Stomach smooth muscle (tissue), 2 donors: Measurements from ENCODE around the gene SLC35B1.

Experiments
- H3K27ac ChIP-seq: one replicate; pipeline ENCODE4 v1.7.0; 2013; ENCODE audit warnings: mild to moderate bottlenecking, low read length, inconsistent platforms
- H3K27me3 ChIP-seq, 2 donors: one replicate each; pipeline ENCODE4 v1.7.0; 2013; ENCODE audit warnings: low read length in 2 of 2; ENCODE audit not compliant: insufficient read depth in 2 of 2, control insufficient read depth in 1 of 2
- H3K36me3 ChIP-seq, 2 donors: one replicate each; pipeline ENCODE4 v1.7.0; 2013; ENCODE audit warnings: low read length in 2 of 2; ENCODE audit not compliant: control insufficient read depth in 2 of 2, insufficient read depth in 2 of 2
- H3K4me1 ChIP-seq: one replicate; pipeline ENCODE4 v1.7.0; 2013; ENCODE audit warnings: low read length; ENCODE audit not compliant: control insufficient read depth, insufficient read depth
- H3K4me3 ChIP-seq, 2 donors: one replicate each; pipeline ENCODE4 v1.7.0; 2013; ENCODE audit warnings: low read length in 2 of 2
- H3K9ac ChIP-seq, 2 donors: one replicate each; pipeline ENCODE4 v1.7.0; 2013; ENCODE audit warnings: low read length in 2 of 2, mild to moderate bottlenecking in 1 of 2
- H3K9me3 ChIP-seq, 2 donors: one replicate each; pipeline ENCODE4 v1.7.0; 2013; ENCODE audit warnings: low read length in 2 of 2; ENCODE audit not compliant: control insufficient read depth in 2 of 2
- donor health status: healthy.
- donor health status: Pancreatic carcinoma.

The SLC35B1 gene

DNA sequence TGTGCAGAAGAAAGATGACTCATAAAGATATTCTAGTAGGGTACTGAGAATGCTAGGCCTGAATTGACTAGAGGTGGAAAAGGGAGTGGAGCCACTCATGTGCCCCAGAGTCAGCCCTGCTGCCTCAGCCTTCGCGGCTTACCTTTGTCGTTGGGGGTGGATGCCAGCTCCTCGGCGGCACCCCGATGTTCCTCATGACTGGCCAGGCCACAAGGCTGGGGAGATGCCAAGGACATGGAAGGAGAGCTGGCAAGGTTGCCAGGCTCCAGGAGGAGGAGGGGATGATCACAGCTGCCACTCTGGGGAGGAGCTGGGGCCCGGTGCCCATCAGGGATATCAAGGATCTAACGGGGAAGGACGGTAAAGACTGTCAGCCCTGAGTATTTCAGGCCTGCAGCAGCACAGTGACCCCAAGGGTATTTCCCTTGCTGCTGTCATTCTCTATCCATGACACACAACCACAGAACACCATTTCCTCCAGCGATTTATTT is 9.7 kb upstream of the SLC35B1 start:
- Histone ChIP-seq H3K36me3 (peaks cover 47 to 62% of the 10 kb centered on the region in 2 donors), H3K27ac (peak overlapping the region; percentile 24), H3K9me3 (no peaks in the 10 kb centered on the region), H3K27me3 (no peaks in the 10 kb centered on the region), H3K4me1 (peaks cover 18% of the 10 kb centered on the region), H3K4me3 (no peak overlapping the region), H3K9ac (no peak overlapping the region)

DNA sequence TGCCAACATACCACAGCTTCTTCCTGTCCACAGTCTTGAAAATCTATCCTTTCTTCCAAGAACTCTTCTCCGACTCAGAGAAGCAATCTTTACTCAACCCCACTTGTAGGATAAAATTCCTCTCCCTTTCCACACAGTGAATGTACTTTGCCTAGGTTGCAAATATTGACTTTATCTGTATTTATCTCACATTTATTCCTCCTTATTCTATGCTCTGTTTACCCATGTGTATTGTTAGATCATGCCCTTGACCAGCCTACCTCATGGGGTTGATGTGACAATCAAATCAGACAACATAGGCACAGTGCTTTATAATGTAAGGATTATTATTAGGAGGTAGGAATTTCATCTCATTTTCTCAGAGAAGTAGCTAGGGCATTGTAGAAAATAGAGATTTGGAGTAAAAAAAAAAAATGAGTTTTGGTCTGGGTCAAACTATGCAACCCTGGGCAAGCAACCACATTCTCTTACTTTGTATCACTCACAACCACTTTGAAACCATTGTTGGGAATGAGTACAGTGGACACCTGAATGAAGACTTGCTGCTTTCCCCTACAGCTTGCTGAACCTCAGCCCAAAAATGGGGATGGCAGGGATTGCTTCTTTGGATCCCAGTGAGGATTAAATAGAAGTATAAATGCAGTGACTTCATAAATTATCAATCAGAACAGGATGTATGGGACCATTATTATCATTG is 9.1 kb upstream of the SLC35B1 start:
- H3K27me3 ChIP-seq: no peaks in the 10 kb centered on the region
- H3K9ac ChIP-seq: no peak overlapping the region
- H3K4me1 ChIP-seq: peaks cover 12% of the 10 kb centered on the region
- H3K27ac ChIP-seq: peak overlapping the region; percentile 62
- peaks cover 46 to 61% of the 10 kb centered on the region in 2 donors for H3K36me3 ChIP-seq
- no peaks in the 10 kb centered on the region for H3K9me3 ChIP-seq
- no peak overlapping the region for H3K4me3 ChIP-seq

DNA sequence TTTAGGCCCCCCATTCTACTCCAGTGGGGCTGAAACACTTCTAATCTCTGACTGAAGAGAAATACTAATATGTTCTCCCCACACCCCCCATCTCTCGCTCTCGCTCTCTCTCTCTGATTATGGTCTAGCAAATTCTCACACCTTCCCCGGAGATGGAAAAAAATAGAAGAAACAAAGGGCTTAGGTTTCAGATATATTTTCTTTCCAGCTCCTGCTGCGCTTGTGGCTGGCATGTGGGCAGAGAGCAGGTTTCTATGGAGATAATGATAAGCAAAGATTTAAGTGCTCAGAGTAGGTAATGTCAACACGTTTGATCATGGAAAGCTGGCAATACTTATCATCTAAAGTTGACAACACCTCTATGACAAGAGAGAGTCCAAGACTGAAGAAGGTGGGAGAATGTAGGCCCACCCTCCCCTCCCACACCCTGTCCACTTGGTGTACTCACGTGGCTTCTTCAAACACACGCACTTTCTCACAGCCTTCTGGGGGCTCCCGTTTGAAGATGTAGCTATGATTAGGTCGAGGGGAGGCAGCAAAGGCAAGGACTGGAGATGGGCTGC is 8.0 kb upstream of the SLC35B1 start:
- Histone ChIP-seq H3K4me1 (peaks cover 8% of the 10 kb centered on the region), H3K27ac (peak overlapping the region; percentile 62), H3K4me3 (no peak overlapping the region), H3K27me3 (no peaks in the 10 kb centered on the region), H3K9me3 (no peaks in the 10 kb centered on the region), H3K9ac (no peak overlapping the region), H3K36me3 (peaks cover 49 to 66% of the 10 kb centered on the region in 2 donors)

DNA sequence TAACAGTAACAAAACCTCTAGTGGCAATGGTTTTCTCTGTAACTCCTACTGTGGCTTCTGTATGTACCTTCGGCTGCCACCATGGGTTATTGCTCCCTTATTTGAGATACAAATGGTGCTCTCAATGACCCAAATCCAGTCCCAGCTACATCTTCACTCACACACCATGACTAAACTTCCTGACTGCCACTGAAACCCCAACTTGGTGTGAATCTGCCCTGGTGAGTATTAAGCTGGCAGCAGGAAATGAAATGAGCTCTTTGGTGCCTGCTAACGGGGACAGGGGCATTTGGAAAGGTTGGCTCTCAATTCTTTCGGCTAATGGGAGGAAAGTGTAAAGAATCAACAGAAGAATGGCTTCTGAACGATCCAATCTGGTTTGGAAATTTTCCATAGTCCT is 7.5 kb upstream of the SLC35B1 start:
- peak overlapping the region in 1 of 2 donors; percentile 13 for H3K9ac ChIP-seq
- H3K27ac ChIP-seq: peak overlapping the region; percentile 46
- H3K27me3 ChIP-seq: no peaks in the 10 kb centered on the region
- H3K36me3 ChIP-seq: peaks cover 49 to 67% of the 10 kb centered on the region in 2 donors
- no peak overlapping the region for H3K4me3 ChIP-seq
- no peaks in the 10 kb centered on the region for H3K9me3 ChIP-seq
- H3K4me1 ChIP-seq: peaks cover 8% of the 10 kb centered on the region

DNA sequence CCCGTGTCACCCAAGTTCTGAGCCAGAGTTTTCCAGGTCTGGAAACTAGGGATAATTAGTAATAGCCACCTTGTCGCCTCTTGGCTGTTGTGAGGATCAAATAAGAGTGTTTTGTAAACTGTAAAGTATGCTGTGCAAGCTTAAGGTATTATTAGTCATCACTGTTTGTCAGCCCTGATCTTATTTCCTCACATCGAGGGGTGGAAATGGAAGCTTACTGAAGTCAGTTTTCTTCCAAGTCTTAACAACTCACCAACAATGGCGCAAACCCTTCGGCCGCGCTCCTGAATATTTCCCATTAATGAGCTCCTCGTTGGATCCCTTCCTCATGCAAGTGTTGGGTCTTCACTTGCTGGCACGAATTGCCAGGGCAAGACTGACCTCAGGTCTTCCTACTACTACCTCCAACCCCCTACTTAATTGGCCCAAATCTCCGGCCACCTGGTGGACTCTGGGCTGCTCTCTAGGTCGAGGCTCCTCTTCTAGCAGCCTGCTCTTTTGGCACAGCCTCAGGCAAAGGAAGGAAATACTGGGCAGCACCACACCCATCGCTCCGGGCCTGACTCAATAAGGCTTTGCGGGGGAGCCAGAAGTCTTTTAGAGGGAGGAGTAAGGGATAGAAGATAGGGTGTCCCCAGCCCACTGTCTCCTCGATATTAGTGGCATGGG is 885 bp upstream of the SLC35B1 start:
- Histone ChIP-seq H3K9me3 (no peaks in the 10 kb centered on the region), H3K4me1 (peaks cover 23% of the 10 kb centered on the region), H3K27ac (peak overlapping the region; percentile 95), H3K4me3 (peak overlapping the region; percentile 15 to 95), H3K36me3 (peaks cover 29 to 41% of the 10 kb centered on the region in 2 donors), H3K27me3 (no peaks in the 10 kb centered on the region), H3K9ac (peak overlapping the region in 1 of 2 donors; percentile 88)

DNA sequence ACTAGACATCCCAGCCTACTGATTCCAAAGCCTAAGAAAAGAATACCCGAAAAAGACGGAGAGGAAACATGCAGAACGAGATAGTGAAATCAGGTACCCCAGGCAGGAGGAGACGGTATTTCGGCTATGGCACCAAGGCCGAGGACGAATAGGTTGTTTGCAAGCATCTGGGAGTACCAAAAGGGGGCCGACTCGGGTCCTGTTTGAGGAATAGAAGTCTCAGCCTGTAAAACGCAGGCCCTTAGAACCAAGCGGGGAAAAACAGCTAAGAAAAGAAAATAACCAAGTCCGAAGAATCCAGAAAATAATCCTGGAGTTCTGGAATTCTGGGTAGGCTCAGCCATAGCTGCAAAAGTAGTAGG is 537 bp downstream of the SLC35B1 start:
- peak overlapping the region; percentile 88 to 97 for H3K9ac ChIP-seq
- H3K27me3 ChIP-seq: no peaks in the 10 kb centered on the region
- H3K27ac ChIP-seq: peak overlapping the region; percentile 95
- H3K36me3 ChIP-seq: peaks cover 39 to 43% of the 10 kb centered on the region in 2 donors
- peaks cover 23% of the 10 kb centered on the region for H3K4me1 ChIP-seq
- H3K4me3 ChIP-seq: peak overlapping the region; percentile 82 to 95
- H3K9me3 ChIP-seq: no peaks in the 10 kb centered on the region

DNA sequence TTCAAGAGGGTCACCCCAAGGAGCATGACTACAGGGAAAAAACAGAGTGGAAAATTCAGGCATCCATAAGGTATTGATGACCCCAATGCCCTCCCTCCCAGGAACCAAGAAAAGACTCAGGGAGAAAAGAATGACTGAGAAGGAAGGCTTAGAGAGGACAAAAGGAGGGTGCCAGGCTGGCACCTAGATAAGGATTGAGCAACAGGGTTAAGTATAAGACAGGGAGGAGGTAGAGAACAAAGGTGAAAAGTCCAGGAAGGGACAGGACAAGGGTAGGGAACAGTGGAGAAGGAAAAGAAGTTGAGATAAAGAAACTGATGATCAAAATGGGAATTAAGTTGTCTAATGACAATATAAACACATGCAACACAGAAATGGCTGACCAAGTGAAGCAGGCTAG is 2.5 kb downstream of the SLC35B1 start:
- H3K4me1 ChIP-seq: peaks cover 23% of the 10 kb centered on the region
- no peak overlapping the region for H3K27ac ChIP-seq
- no peaks in the 10 kb centered on the region for H3K9me3 ChIP-seq
- no peak overlapping the region for H3K9ac ChIP-seq
- no peak overlapping the region for H3K4me3 ChIP-seq
- H3K27me3 ChIP-seq: no peaks in the 10 kb centered on the region
- peaks cover 42% of the 10 kb centered on the region in 2 donors for H3K36me3 ChIP-seq

DNA sequence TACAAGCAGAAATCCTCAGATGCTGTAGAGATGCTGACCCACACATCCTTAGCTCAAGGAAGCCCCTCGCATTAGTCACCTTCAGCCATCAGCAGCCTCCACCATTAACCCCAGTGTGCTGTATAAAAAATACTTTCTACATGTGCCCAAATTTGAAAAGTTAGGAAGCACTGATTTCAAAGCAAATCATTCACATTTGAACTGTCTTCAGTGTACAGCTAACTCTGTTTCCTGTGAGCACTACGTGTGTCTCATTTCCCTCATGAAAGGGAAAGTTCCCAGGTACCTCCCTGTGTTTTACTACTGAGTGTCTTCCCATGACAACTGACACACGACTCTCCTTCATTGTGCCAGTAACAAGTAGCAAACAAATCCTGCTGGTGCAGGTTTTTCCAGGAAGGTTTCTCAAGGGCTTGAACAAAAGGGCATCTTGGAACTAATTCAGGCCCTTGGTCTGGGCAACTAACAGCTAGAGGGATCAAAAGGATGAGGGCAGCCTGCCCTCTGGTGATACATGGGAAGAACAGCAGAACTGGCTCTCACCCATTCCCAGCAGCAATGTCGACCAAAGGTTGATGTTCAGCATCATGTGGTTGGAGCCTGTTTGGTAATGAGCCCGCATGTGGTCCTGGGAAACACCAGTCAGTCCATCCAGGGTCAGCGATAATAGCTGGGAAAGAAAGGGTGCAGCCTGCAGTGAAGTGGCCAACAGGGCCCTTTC is 4.0 kb downstream of the SLC35B1 start:
- Histone ChIP-seq H3K9ac (no peak overlapping the region), H3K27me3 (no peaks in the 10 kb centered on the region), H3K4me1 (peaks cover 21% of the 10 kb centered on the region), H3K9me3 (no peaks in the 10 kb centered on the region), H3K36me3 (peaks cover 44% of the 10 kb centered on the region in 2 donors), H3K27ac (no peak overlapping the region), H3K4me3 (no peak overlapping the region)

DNA sequence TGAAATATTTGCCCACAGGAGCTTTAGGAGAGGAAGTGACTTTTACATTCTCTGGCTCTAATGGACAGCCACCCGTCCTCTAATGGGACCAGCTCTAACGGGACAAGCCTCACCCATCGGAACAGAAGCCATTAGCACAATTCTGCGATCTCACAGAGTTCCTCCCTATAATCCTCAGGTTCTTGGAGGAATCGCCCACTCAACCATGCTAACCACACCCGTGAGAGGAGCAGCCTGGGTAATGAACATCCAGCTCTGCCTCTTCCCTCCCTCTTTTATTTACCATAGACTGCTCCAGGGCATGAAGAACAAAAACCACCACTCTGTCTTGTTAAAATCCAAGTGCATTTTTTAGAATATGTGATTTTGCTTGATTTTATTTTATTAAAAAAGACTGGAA is 6.8 kb downstream of the SLC35B1 start:
- no peaks in the 10 kb centered on the region for H3K4me1 ChIP-seq
- H3K27me3 ChIP-seq: no peaks in the 10 kb centered on the region
- H3K9me3 ChIP-seq: no peaks in the 10 kb centered on the region
- no peak overlapping the region for H3K9ac ChIP-seq
- peaks cover 44% of the 10 kb centered on the region in 2 donors for H3K36me3 ChIP-seq
- no peak overlapping the region for H3K27ac ChIP-seq
- no peak overlapping the region for H3K4me3 ChIP-seq

DNA sequence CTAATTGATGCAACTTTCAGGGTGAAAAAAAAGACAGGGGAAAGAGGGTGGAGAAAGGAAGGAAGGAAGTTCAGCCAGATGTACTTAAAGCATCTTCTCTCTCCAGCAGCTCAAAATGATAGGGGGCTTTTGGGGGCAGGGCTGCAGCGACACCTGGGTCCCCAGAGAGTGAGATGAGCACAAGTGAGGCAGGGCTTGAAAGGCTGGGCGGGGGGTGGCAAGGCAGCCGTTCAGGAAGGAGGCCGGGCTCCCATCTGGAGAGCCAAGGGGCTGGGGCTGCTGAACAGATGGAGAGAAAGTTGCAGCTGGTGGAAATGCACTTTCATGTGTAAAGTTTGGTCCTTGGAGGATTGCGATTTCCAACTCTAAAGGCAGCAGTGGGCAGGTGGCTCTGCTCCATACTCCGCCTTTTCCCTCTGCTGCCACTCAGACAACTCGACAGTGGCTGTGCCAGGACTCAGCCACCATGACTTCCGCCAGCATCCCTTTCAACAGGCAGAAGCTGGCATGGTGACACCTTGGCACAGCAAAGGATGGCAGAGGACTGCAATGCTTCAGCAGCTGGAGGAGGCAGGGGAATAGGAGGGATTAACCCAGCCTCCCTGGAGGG is 7.7 kb downstream of the SLC35B1 start:
- H3K36me3 ChIP-seq: peaks cover 36% of the 10 kb centered on the region in 2 donors
- H3K27ac ChIP-seq: no peak overlapping the region
- H3K9ac ChIP-seq: no peak overlapping the region
- no peaks in the 10 kb centered on the region for H3K27me3 ChIP-seq
- H3K9me3 ChIP-seq: no peaks in the 10 kb centered on the region
- peaks cover 2% of the 10 kb centered on the region for H3K4me1 ChIP-seq
- H3K4me3 ChIP-seq: no peak overlapping the region
